Gastrocnemius medialis (tissue), 4 donors: Measurements from ENCODE around the gene ME1. TPM values are rescaled to one million over a fixed set of nuclear protein-coding genes. Genes with fewer than 3 reads are reported as not detected.
A peak's percentile ranks its signal among the peaks of the same experiment; 100 is the strongest.

Experiments
- ATAC-seq, 2 donors: fragments of 150-250 bp; one replicate each; pipeline ENCODE4 v1.9.1; 2016
- DNase-seq, 2 donors: peaks; one replicate each; pipeline ENCODE4 v3.0.0-alpha.2; 2019
- H3K27ac ChIP-seq, 4 donors: fragments of 200-600 bp; sonication (generic); 1 replicate in 1 of 4; 2 replicates in 3 of 4; pipeline ENCODE4 v1.5.1; 2016 to 2018; ENCODE audit warnings: mild to moderate bottlenecking in 2 of 4, moderate library complexity in 1 of 4
- H3K27me3 ChIP-seq, 3 donors: fragments of 200-600 bp; sonication (generic) in 2 of 3; 1 replicate in 1 of 3; 2 replicates in 2 of 3; pipeline versions ENCODE4 v1.5.1 to v1.6.0; 2016 to 2019; ENCODE audit warnings: mild to moderate bottlenecking in 1 of 3, moderate library complexity in 1 of 3
- H3K36me3 ChIP-seq, 2 donors: fragments of 200-600 bp; sonication (generic) in 1 of 2; one replicate each; pipeline ENCODE4 v1.5.1; 2017 to 2018
- H3K4me1 ChIP-seq, 2 donors: fragments of 200-600 bp; sonication (generic) in 1 of 2; one replicate each; pipeline ENCODE4 v1.5.1; 2016 to 2017; ENCODE audit warnings: mild to moderate bottlenecking in 2 of 2
- H3K4me3 ChIP-seq, 4 donors: fragments of 200-600 bp; sonication (generic) in 3 of 4; 1 replicate in 1 of 4; 2 replicates in 3 of 4; pipeline ENCODE4 v1.5.1; 2016 to 2019; ENCODE audit warnings: mild to moderate bottlenecking in 2 of 4
- H3K9me3 ChIP-seq, 3 donors: fragments of 200-600 bp; sonication (generic) in 2 of 3; 1 replicate in 1 of 3; 2 replicates in 2 of 3; pipeline ENCODE4 v1.5.1; 2016 to 2019
- CTCF ChIP-seq, 5 experiments: fragments of 450-650 bp in 3 of 5; fragments of 200-600 bp in 2 of 5; sonication (generic) in 2 of 5; IDR thresholded peaks in 4 of 5; conservative IDR thresholded peaks in 1 of 5; 1 replicate in 4 of 5; 2 replicates in 1 of 5; pipeline ENCODE4 v1.5.1; 2016 to 2019; ENCODE audit warnings: antibody characterized with exemption in 5 of 5, mild to moderate bottlenecking in 3 of 5, moderate library complexity in 3 of 5
- POLR2A ChIP-seq, 2 donors: fragments of 450-650 bp; IDR thresholded peaks; one replicate each; pipeline ENCODE4 v1.6.1; 2017; ENCODE audit warnings: antibody characterized with exemption in 2 of 2, mild to moderate bottlenecking in 2 of 2, moderate library complexity in 2 of 2
- in situ Hi-C, 4 donors: fragments of 200-750 bp; cut with MboI; loops; one replicate each; pipeline versions ENCODE4 v1.15.0 to v1.8.0; 2017; ENCODE audit warnings: low sequenced_read_pairs in 4 of 4
- intact Hi-C: fragments of 100-400 bp; cut with DNase I; formaldehyde crosslinking; loops from one replicate; pipeline ENCODE4 v1.15.1; 2023; ENCODE audit warnings: low total_unique reads
- total RNA-seq, 4 donors: library from RNA; depleted of rRNA; stranded (reverse); fragments of >200 nt; gene quantifications; one replicate each; pipeline versions ENCODE4 v1.1.0 to v1.2.3, GENCODE V29; 2016

ME1 gene
- total RNA-seq, 4 donors from 2014 or later = 15.6 to 36.8 (median 25.4) TPM

GRCh38 chr6:83198486-83199172 is 232.2 kb downstream of the ME1 start:
- Histone ChIP-seq H3K27me3 (no peaks in the 10 kb centered on the region), H3K4me1 (peaks cover 6 to 12% of the 10 kb centered on the region in 2 donors), H3K36me3 (peaks cover 0 to 13% of the 10 kb centered on the region in 2 donors), H3K4me3 (no peak overlapping the region), H3K27ac (peak overlapping the region in 1 of 4 donors; percentile 62), H3K9me3 (no peaks in the 10 kb centered on the region)
- intact Hi-C loops = loop anchor here (10.0 kb wide), 1 partner anchor 954 kb away; the partner anchor contains the start of gene IBTK
- DNase-seq (no peak), ATAC-seq (no peak)
- TF ChIP-seq CTCF (IDR thresholded peaks at IDR 0.05 in 4 of 5, conservative IDR thresholded peaks at IDR 0.05 in 1 of 5) = no peak
- no peak for TF ChIP-seq POLR2A (IDR thresholded peaks at IDR 0.05)
- in situ Hi-C loops = loop anchor here in 2 of 4 donors (10.0 to 25.0 kb wide), 2 partner anchors 134 to 961 kb away; partner anchors contain the start of genes DOP1A (in 1 of the 2), IBTK (in 1 of the 2) and UBE3D (in 1 of the 2)

GRCh38 chr6:83193747-83194566 is 236.9 kb downstream of the ME1 start:
- no peak for TF ChIP-seq CTCF (IDR thresholded peaks at IDR 0.05 in 4 of 5, conservative IDR thresholded peaks at IDR 0.05 in 1 of 5)
- no peak for TF ChIP-seq POLR2A (IDR thresholded peaks at IDR 0.05)
- Histone ChIP-seq H3K4me1 (peaks cover 6 to 13% of the 10 kb centered on the region in 2 donors), H3K27ac (peak overlapping the region; percentile 80 to 90 (median 86)), H3K4me3 (peak overlapping the region; percentile 83 to 96 (median 87)), H3K36me3 (peaks cover 0 to 8% of the 10 kb centered on the region in 2 donors), H3K9me3 (no peaks in the 10 kb centered on the region), H3K27me3 (no peaks in the 10 kb centered on the region)
- in situ Hi-C loops = loop anchor here in 2 of 4 donors (10.0 to 25.0 kb wide), 2 partner anchors 129 to 957 kb away; partner anchors contain the start of genes DOP1A (in 1 of the 2), IBTK (in 1 of the 2) and UBE3D (in 1 of the 2)
- intact Hi-C loops = loop anchor here (10.0 kb wide), 1 partner anchor 949 kb away; the partner anchor contains the start of gene IBTK
- ATAC-seq (peak; percentile 37 to 56), DNase-seq (peak; percentile 10 to 23)

- intact Hi-C loops = loop anchor here (10.0 kb wide), 1 partner anchor 948 kb away; the partner anchor contains the start of gene IBTK
These were observed 237.7 kb downstream of the ME1 start, which contains the start of the genes PGM3 and RWDD2A for GRCh38 chr6:83192871-83193746. PGM3 (minus strand) TSS chr6:83193265; CDS start chr6:83191012, 2,253 bp downstream. RWDD2A (plus strand) TSS chr6:83193357; CDS start chr6:83194452, 1,095 bp downstream.

More at GRCh38 chr6:83192871-83193746, 237.7 kb downstream of the ME1 start, which contains the start of the genes PGM3 and RWDD2A:
- Histone ChIP-seq H3K27ac (peak within 1 kb of the TSS; percentile 80 to 90 (median 86)), H3K27me3 (no peaks in the 10 kb centered on the region), H3K4me3 (peak within 1 kb of the TSS; percentile 83 to 96 (median 87)), H3K9me3 (no peaks in the 10 kb centered on the region), H3K4me1 (peaks cover 6 to 9% of the 10 kb centered on the region in 2 donors), H3K36me3 (peaks cover 0 to 14% of the 10 kb centered on the region in 2 donors)
- ATAC-seq (peak; percentile 95 to 97), DNase-seq (peak; percentile 79 to 81)
- TF ChIP-seq CTCF (IDR thresholded peaks at IDR 0.05 in 4 of 5, conservative IDR thresholded peaks at IDR 0.05 in 1 of 5) (no peak), POLR2A (IDR thresholded peaks at IDR 0.05) (peak; percentile 70 to 73)
- in situ Hi-C loops = loop anchor here in 2 of 4 donors (10.0 to 25.0 kb wide), 2 partner anchors 128 to 956 kb away; partner anchors contain the start of genes DOP1A (in 1 of the 2), IBTK (in 1 of the 2) and UBE3D (in 1 of the 2)
